ENCODE measurements around the gene MED17.

The MED17 gene

DNA sequence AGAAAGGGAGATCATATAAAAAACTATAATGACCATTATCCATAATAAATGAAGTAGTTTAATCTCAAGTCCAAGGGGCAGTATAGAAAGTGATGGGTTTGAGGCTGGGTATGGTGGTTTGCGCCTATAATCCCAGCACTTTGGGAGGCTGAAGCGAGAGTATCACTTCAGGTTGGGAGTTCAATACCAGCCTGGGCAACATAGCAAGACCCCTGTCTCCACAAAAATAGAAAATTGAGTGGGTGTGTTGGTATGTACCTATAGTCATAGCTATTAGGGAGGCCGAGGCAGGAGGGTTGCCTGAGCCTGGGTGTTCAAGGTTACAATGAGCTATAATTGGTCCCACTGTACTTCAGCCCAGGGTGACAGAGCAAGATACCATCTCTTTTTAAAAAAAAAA is 23.9 kb downstream of the MED17 start:
- DNase-seq (ENCODE audit: low read depth, low spot score) = no peak
- H3K4me3 ChIP-seq (ENCODE audit: low read length) = no peak overlapping the region

DNA sequence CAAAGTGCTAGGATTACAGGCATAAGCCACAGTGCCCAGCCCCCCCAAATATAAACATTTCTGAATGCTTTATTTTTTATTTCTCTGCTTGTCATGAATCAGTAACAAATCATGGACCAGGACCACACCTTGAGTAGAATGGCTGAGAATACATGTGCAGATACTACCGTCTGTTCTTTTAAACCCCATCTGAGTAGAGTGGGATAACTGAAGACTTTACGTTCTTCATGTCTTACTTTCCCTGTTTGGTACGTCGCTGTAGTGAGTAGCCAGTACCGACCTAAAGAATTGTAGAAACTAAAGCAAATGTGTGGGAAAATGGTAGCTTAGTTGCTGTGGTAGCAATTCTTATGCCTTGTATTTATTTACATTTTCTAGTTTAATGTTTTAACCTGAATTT is 29.9 kb downstream of the MED17 start:
- DNase-seq (ENCODE audit: low read depth, low spot score) = no peak
- no peak overlapping the region for H3K4me3 ChIP-seq (ENCODE audit: low read length)

DNA sequence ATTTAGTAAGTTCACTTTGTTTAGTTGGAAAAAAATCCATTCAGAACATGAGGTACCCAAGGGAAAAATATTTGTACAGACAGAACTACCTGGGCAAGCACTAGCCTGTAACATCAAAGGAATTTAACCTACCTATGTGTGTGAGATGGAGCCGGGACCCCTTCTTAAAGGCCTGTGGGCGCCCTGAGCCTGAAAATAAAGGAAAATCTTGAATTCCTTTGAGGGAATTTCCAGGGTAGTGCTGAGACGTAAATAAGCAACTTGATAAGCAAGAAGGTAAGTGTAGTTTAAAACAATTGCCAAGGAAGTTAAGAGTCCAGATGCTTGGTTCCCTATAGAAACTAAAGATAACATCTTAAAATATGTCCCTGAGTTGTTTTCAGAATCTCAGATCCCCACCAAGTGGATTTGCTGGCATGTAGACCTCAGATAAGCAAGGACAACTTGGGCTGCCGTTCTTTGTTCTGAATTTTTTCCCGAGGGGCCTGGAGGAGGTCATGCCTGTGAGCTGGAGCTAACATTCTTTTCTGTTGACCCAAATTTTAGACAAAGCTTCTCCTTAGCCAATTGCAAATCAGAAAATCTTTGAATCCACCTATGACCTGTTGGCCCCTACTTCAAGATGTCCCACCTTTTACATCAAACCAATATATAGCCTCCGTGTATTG is 31.0 kb downstream of the MED17 start:
- no peak overlapping the region for H3K4me3 ChIP-seq (ENCODE audit: low read length)
- no peak for DNase-seq (ENCODE audit: low read depth, low spot score)

DNA sequence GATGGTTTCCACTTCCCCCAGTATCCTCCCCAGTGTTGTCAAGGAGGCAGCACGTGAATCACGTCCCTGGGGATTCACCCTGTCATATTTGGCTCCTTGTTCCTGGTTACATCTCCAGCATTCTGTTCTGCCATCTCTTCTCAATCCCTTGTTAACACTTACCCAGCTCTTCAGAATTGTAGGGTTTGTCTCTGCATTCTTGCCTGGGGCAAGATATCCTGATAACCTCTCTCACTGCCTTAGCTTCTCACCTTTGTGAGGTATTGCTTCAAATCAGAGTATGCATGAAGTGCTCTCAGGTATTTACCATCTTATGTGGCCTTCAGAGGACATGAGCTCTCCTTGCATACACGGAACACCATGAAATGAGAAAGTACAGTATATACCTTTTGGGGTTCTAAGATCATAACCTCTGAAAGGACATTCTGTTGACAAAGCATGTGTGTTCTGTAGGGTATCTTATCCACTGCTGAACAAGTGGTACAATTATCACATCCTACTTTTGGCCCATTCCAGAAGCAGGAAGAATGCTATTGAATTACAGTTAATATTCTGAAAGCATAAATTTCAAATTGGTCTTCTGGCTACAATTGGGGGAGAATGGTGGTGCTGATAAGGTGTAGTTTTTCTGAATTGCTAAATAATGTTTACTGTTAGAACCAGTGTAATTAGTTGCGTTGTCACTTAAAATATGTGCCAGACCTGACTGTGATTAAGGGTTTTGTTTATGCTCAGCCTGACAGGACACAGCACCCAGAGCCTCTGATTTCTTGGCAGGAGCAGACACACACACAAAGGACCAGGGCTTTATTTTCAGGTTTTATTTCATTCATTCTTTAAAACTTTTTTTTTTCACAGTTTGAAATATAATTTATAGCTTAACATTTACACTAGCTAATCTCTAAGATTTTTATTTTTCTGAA is 33.6 kb downstream of the MED17 start:
- DNase-seq (ENCODE audit: low read depth, low spot score) = no peak
- H3K4me3 ChIP-seq (ENCODE audit: low read length) = no peak overlapping the region

DNA sequence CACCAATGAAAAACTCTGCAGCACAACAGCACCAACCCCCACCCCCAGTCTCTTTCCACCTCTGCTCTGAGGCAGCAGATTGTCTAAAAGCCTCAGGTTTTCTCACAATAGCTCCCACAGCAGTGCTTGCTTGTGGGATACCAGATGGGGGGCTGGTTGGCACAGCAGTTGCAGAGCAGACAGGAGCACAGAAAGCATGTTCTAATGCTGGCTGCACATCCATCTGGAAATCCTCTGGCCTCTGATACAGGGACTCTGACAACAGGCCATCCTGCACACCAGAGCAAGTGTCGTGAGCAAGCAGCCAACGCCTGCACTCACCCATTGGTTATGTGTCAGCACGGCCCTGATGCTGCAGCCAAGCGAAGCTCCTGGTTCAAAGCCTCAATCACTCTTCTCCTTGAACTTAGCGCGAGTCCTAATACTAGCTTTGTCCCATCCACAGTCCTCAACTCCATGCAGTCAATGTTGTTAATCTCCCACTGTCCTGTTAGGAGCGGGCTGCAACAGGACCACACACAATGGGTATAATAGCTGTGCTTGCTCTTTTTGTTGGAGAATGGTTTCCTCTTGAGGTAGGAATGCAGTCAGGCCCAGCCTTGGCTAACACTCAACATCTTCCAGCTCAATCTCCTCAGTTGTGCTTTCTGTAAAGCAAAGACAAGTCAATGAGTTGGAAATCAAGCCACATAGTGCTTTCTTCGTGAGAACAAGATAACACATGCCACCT is 36.0 kb downstream of the MED17 start:
- H3K4me3 ChIP-seq (ENCODE audit: low read length) = no peak overlapping the region
- DNase-seq (ENCODE audit: low read depth, low spot score) = no peak

DNA sequence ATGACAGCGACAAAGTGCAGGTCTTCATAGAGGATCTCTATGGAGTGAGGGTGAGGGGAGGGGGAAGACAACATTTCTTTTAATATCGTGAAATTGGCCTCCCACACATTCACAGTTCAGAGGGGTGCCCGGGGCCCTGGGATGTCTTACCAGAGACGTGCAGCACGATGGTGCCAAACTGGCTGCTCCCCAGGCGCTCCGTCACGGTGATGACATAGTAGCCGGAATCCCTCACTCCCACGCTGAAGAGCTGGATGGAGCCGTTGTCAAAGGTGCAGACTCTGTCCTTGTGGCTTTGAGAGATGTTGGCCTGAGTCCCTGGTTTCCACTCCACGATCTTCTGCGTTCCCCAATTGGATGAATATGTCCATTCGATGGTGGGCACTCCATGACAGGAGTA is 36.8 kb downstream of the MED17 start:
- H3K4me3 ChIP-seq (ENCODE audit: low read length) = no peak overlapping the region
- DNase-seq (ENCODE audit: low read depth, low spot score) = no peak

DNA sequence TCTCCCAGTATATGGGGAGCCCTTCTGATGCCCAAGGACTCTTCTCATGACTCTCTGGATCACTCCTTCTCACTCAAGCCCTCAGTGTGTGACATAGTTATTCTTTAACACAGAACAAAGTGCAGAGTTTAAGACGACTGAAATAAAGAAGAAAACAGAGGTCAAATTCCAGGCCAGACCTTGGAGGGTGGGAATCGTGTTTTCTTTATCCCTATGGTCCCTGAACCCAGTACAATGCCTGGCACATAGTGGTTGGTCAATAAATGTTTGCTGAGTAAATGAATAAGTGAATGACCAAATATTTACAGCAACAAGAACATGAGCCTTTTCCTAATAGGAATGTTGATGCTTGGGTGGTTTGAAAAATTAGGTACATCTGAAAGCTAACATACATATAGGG is 37.5 kb downstream of the MED17 start:
- no peak for DNase-seq (ENCODE audit: low read depth, low spot score)
- H3K4me3 ChIP-seq (ENCODE audit: low read length) = no peak overlapping the region

DNA sequence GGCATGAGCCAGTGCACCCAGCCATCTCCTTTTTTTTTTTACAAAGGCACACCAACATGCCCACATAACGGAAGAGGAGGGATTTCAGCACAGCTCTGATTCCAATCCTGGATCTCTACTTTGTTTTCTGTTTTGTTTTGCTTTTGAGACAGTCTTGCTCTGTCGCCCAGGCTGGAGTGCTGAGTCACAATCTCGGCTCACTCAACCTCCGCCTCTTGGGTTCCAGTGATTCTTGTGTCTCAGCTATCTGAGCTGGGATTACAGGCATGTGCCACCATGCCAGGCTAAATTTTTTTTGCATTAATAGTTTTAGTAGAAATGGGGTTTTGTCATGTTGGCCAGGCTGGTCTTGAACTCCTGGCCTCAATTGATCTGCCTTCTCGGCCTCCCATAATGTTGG is 38.3 kb downstream of the MED17 start:
- no peak for DNase-seq (ENCODE audit: low read depth, low spot score)
- H3K4me3 ChIP-seq (ENCODE audit: low read length) = no peak overlapping the region

DNA sequence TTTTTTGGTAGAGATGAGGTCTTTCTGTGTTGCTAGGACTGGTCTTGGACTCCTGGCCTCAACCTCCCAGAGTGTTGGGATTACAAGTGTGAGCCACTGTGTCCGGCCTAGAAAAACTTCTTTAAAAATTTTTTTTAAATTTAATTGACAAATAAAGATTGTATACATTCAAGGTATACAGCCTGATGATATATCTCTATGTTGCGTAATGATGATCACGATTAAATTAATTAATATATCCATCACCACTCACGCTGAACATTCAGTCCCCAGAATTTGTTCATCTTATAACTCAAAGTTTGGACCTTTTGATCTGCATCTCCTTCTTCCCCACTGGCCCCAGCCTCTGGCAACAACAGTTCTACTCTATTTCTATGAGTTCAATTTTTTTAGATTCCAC is 39.1 kb downstream of the MED17 start:
- no peak overlapping the region for H3K4me3 ChIP-seq (ENCODE audit: low read length)
- no peak for DNase-seq (ENCODE audit: low read depth, low spot score)

DNA sequence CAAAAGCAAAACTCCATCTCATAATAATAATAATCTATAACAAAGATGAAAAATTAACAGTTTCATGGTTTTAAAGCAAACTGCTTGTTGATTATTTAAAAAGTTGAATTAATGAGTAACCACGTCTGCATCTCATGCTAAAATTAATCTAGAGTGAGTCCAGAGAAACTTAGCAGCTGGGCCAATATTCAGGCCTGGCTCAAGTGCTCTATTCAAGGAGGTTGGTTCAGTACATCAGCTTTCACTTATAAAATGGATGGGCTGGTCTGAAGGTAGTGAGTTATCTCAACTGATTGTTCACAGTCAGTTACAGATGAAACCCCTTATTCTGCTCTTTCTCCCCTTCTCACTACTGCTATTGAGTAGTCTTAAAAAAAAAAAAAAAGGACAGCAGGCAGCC is 43.3 kb downstream of the MED17 start:
- no peak overlapping the region for H3K4me3 ChIP-seq (ENCODE audit: low read length)

DNA sequence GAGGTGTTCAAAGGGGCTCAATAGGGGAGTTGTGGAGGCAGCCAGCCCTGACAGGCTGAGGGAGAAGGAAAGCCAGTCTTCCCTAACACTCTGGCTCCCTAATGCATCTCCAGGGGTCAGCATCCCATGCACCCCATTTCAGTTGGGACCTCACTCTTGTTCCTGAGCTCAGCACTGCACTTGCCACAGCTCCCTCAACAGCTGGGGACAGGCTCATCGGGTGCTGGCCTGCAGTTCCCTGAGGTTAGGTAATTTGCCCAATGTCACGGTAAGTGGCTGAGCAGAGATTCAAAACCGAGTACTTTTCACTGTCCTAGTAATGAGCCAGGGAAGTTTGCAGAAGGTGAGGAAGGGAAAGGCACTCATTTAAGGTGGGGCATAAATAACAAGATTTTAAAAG is 45.5 kb downstream of the MED17 start:
- H3K4me3 ChIP-seq (ENCODE audit: low read length) = no peak overlapping the region
- DNase-seq (ENCODE audit: low read depth, low spot score) = no peak

More for the DNA sequence above, 43.3 kb downstream of the MED17 start:
- no peak for DNase-seq (ENCODE audit: low read depth, low spot score)

DNA sequence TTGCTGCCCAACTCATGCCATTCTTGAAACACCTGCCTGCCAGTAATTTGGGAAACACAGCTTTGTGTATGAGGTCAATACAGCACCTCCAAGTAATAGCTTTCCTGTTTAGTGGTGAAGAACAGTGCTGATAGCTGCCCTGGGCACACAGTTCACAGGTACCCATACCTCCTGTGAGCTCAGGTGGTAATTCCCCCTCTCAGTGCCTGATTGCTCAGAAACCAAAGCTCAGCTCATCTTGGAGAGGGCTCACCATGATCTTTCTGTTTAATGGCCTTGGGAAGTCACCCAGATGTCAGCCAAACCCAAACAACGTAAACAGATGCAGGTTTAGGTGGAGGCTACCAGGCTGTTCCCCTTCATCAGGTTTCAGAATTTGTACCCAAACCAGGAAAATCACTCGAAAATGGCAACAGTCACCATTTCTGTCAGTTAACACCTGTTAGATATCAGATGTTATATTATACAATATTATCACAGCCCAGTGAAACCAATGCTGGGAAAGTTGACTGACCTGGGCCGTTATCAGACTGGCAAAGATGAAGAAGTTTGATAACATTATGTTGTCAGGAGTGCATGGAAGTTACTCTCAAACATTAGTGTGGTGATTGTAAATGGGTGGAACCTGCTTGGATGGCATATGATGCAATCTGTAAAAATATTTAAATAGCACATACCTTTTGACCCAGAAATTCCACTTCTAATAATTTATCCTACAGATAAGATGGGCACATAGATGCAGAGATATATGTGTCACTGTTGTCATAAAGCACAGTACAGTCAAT is 47.5 kb downstream of the MED17 start:
- H3K4me3 ChIP-seq (ENCODE audit: low read length) = no peak overlapping the region
- DNase-seq (ENCODE audit: low read depth, low spot score) = no peak

DNA sequence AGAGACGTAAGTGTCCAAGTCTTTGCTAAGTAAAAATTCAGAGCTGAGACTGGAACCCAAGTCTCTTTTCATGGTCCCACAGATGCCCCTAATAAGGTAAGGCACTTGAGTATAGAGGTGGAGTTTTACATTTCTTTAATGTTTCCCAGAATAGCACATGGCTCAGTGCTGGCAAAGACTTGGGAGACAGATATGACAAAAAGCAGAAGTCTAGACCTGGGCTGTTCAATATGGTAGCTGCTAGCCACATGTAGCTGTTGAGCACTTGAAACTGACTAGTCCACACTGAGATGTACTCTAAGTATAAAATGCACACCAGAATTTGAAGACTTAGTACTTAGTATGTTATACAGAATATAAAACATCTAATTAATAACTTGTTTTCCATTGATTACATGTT is 48.7 kb downstream of the MED17 start:
- DNase-seq (ENCODE audit: low read depth, low spot score) = no peak
- no peak overlapping the region for H3K4me3 ChIP-seq (ENCODE audit: low read length)

DNA sequence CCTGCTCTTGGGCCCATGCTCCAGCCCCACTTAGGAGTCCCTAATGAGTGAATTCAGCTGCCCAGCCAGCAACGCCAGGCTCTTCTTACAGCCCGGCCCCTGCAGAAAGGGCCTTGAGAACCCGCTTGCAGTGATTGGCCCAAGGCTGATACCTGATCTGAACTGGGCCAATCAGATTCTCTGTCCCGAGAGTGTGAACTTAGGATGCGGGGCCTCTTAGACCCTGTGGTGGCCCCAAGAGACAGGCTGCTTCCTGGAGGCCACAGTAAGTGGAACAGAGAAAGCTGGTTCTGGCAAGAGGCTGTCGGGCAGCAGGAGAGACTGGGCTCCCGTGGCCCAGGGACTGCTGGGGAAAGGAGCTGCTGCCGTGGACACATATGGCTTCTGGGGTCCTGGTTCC is 54.9 kb downstream of the MED17 start:
- H3K4me3 ChIP-seq (ENCODE audit: low read length) = no peak overlapping the region
- DNase-seq (ENCODE audit: low read depth, low spot score) = no peak

DNA sequence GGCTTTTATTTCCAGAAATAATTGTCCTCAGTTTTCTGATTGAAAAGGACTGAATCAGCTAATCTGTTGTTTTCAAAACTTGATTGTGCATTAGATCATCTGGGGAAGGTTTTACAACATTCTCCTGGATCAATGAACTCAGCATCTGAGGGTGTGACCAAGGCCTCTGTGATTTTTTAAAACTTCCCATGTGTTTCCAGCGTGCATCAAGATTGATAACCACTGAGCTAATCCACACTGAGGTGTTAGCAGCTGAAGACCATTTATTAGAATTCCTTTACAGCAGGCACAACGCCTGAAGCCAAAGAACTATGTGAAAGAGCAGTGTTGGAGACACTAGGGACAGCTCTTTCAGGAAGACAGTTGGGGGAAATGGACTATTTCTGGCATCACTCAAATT is 56.1 kb downstream of the MED17 start:
- no peak overlapping the region for H3K4me3 ChIP-seq (ENCODE audit: low read length)
- no peak for DNase-seq (ENCODE audit: low read depth, low spot score)

DNA sequence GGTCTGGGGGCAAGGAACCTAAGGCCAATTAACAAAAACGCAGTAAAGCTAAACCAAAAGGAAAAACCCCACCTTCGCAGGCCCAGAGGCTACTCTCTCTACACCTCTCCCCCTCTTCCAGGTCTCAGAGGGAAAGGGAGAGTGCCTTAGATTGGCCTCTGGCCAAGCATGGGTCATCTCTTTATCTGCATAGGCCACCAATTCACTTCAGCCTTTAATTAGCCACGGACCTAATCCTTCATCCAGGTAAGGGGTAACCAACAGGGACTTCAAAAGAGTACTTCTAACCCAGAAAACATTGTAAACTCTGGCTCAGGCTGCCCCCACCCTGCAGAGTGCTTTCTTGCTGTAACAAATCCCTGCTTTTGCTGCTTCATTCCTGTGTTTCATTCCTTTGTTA is 56.9 kb downstream of the MED17 start:
- H3K4me3 ChIP-seq (ENCODE audit: low read length) = no peak overlapping the region
- no peak for DNase-seq (ENCODE audit: low read depth, low spot score)

DNA sequence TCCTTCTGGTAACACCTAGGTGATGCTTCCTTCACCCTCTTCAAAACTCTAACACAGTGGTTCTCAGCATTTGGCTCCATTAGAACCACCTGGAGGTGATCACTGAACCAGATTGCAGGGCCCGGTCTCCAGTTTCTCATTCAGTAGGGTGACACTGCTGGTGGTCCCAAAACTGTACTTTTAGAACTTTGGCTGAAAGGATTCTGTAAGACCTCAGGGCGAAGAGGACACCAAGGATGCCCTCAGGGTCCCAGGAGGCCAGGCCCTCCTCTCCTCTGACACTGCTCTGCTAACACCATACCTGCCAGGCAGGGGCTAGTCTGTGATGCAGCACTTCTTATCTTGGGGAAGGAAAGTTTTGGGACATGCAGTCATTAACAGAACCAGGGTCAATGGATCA is 57.4 kb downstream of the MED17 start:
- H3K4me3 ChIP-seq (ENCODE audit: low read length) = no peak overlapping the region
- no peak for DNase-seq (ENCODE audit: low read depth, low spot score)

DNA sequence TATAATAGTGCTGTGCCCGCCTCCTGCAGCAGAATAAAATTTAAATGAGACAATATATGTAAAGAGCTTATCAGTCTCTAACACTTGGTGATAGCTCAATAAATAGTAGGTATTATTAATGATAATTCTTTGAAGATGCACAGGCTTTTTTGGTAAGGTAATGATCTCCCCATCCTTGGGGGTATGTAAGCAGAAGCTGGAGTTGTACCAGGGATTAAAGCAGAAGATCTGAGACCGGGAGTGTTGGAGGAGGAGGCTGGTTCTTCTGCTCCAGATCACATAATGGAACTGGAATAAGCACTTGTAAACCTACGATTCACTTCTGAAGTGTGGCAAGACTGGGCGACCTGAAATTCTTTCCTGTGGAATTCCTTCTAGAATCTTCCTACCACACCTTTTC is 58.0 kb downstream of the MED17 start:
- no peak overlapping the region for H3K4me3 ChIP-seq (ENCODE audit: low read length)
- DNase-seq (ENCODE audit: low read depth, low spot score) = no peak

DNA sequence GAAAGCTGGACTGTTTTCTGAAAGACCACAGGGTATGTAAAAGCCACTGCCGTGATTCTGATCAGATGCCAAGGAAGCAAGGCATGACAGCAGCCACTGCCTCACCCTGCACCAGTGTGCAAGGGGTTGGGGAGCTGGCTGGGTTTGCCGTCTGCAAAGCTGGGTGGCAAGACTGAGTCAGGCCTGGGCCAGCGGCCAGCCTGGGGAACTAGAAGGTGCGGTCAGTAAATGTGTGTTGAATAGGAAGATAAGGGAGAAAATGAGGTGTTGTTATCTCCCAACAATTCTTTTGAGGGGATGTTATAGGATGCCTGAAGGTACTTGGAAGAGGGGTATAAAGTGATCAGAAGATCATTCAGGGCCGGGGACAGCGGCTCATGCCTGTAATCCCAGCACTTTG is 58.4 kb downstream of the MED17 start:
- no peak for DNase-seq (ENCODE audit: low read depth, low spot score)
- no peak overlapping the region for H3K4me3 ChIP-seq (ENCODE audit: low read length)
